Measurements from ENCODE around the gene RB1.
A peak's percentile ranks its signal among the peaks of the same experiment; 100 is the strongest.
"Not testable (repeated sequence)": the region's sequence is repeated elsewhere in the genome, so short reads cannot be mapped to it uniquely, and the experiment has no call there.

The RB1 gene

GRCh38 chr13:48316826-48317510, 13.4 kb downstream of the RB1 start:
- Mint-ChIP-seq H3K9me3 (peaks cover 5% of the 10 kb centered on the region), H3K27me3 (no peaks in the 10 kb centered on the region), H3K4me3 (no peak overlapping the region), H3K36me3 (ENCODE audit: low read depth) (peaks cover 81% of the 10 kb centered on the region), H3K4me1 (ENCODE audit: low read depth) (peaks cover 53% of the 10 kb centered on the region), H3K27ac (no peak overlapping the region)
- DNase-seq: no peak

DNA sequence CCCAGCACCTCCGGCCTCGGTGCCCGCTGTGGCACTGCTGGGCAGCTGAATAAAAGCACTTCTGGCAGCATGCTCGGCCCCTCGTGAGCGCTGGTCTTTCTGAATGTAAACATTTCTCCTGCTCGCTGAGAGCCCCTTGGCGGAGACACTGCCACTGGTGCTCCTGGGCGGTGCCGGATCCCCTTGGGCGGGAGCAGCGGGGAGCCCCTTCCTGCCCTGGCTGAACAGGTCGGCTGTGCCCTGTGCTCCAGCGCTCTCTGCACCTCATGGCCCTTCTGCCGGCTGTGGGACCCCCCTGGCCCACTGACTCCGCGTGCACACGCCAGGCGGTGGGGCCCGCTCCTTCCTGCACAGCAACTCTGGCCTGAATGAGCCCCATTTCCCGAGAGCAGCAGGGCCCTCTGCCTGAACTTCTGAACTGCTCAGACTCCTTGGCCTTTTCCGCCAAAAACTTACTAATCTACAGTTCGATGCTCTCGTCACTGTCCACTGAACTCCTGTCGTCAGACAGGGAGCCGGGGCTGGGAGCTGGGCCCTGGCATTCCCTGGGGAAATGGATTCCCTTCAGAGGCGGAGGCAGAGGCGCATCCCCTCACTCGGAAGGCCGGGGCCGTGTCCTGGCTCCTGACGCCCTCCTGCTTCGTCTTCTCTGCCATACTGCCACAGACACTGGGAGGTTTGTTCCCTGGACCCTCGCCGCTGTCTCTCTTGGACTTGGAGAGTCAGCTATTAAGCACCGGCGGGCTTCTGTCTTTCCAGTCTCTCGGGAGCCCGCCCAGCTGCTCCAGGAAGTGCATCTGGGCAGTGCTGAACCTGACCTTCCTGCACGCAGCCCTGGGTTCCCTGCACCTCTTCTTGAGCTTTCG, 14.2 kb downstream of the RB1 start:
- Mint-ChIP-seq H3K4me3 (peak overlapping the region; percentile 73), H3K9me3 (peaks cover 12% of the 10 kb centered on the region), H3K36me3 (ENCODE audit: low read depth) (peaks cover 81% of the 10 kb centered on the region), H3K27ac (peak overlapping the region; percentile 61), H3K27me3 (no peaks in the 10 kb centered on the region), H3K4me1 (ENCODE audit: low read depth) (peaks cover 52% of the 10 kb centered on the region)
- DNase-seq: peak; percentile 42

- Mint-ChIP-seq H3K36me3 (ENCODE audit: low read depth) (peaks cover 77% of the 10 kb centered on the region), H3K9me3 (peaks cover 12% of the 10 kb centered on the region), H3K27ac (peak overlapping the region; percentile 64), H3K4me3 (peak overlapping the region; percentile 73), H3K4me1 (ENCODE audit: low read depth) (peaks cover 52% of the 10 kb centered on the region), H3K27me3 (no peaks in the 10 kb centered on the region)
- DNase-seq: peak; percentile 54
These were observed 14.8 kb downstream of the RB1 start for GRCh38 chr13:48318377-48318811.

DNA sequence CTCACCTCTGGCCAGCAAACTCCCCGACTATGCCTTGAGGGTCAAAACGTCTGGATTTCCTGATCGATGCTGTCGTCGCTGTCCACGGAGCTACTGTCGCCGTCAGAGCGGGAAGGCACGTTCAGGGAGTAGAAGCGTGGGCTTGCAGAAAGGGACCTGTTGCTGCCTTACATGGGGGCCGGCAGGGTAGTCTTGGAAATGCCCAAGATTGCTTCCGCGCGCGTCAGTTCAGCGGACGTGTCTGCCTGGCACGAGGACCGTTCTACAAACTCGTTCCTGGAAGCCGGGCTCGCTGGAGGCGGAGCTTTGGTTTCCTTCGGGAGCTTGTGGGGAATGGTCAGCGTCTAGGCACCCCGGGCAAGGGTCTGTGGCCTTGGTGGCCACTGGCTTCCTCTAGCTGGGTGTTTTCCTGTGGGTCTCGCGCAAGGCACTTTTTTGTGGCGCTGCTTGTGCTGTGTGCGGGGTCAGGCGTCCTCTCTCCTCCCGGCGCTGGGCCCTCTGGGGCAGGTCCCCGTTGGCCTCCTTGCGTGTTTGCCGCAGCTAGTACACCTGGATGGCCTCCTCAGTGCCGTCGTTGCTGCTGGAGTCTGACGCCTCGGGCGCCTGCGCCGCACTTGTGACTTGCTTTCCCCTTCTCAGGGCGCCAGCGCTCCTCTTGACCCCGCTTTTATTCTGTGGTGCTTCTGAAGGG, 15.4 kb downstream of the RB1 start:
- Mint-ChIP-seq H3K9me3 (peaks cover 12% of the 10 kb centered on the region), H3K36me3 (ENCODE audit: low read depth) (peaks cover 74% of the 10 kb centered on the region), H3K4me3 (peak overlapping the region; percentile 73), H3K4me1 (ENCODE audit: low read depth) (peaks cover 52% of the 10 kb centered on the region), H3K27ac (peak overlapping the region; percentile 64), H3K27me3 (no peaks in the 10 kb centered on the region)
- peak; percentile 55 for DNase-seq

DNA sequence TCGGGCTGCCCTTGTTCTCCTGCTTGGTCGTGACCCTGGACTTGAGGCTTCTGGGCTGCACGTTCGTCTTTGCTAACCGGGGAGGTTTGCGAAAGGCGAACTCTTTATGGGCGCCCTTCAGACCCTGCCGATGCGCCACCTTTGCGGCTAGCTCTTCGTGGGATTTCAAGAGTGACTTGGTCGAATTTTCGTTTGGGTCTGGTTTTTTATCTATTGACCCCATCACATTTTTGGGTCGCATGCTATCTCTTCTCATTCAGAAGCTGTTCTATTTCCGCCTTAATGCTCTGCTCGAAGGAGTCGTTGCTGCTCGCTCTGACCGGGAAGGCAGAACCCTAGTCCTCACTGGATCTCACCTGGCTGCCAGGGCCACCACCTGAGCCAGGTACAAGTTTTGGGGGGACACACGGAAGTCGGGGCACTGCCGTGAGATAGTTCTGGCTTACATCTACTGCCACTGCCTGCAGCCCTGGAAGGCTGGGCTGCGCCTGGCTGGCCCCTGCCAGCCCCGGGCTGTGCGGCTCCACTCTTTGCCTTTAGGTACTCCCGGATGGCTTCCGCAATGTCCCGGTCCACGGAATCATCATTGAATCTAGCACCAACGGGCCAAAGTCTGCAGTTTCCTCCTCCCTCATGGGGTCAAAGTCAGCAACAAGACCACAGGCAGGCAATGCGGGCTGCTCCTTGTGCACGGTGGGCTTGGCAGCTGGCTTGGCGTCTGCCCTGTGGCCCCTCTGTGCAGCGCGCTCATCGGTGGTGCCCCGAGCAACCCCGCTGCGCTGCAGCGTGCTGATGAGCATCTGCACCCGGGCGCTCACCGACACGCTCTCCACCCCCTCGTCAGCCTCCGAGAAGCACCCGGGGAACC, 16.2 kb downstream of the RB1 start:
- DNase-seq: peak; percentile 49
- Mint-ChIP-seq H3K27ac (peak overlapping the region; percentile 11), H3K36me3 (ENCODE audit: low read depth) (peaks cover 74% of the 10 kb centered on the region), H3K9me3 (peaks cover 12% of the 10 kb centered on the region), H3K27me3 (no peaks in the 10 kb centered on the region), H3K4me3 (peak overlapping the region; percentile 73), H3K4me1 (ENCODE audit: low read depth) (peaks cover 54% of the 10 kb centered on the region)

- H3K27me3 Mint-ChIP-seq: no peaks in the 10 kb centered on the region
- no peak for DNase-seq
- peaks cover 70% of the 10 kb centered on the region for H3K36me3 Mint-ChIP-seq (ENCODE audit: low read depth)
- no peak overlapping the region for H3K27ac Mint-ChIP-seq
- peaks cover 54% of the 10 kb centered on the region for H3K4me1 Mint-ChIP-seq (ENCODE audit: low read depth)
- peaks cover 12% of the 10 kb centered on the region for H3K9me3 Mint-ChIP-seq
- H3K4me3 Mint-ChIP-seq: peak overlapping the region; percentile 73
These were observed 16.8 kb downstream of the RB1 start for GRCh38 chr13:48320399-48320790.

DNA sequence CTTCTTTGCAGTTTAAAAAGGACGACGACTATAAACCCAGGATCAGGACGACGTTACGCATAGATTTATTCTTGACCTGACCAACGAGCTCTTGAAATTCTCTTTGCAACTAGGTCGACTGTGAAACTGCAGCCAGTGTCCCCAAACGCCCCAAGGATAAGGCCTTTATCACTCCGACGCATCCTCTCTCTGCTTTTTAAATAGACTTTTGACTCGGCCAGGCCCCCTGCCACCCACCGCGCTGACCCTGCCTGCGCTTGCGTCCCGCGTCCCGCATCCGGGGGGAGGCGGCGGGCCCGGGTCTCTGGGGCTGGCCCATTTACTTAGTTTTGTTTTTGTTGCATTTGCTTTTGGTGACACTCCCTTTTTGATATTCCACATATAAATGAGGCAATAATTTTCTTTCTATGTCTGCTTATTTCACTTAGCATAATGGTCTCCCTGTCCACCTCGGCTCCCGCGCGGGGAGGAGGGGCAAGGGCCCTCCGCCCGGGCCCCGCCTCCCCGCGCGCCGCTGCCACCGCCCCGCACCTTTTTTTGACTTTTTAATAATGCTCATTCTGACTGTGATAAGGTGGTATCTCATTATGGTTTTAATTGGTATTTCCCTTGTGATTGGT, 17.4 kb downstream of the RB1 start:
- peaks cover 65% of the 10 kb centered on the region for H3K36me3 Mint-ChIP-seq (ENCODE audit: low read depth)
- H3K4me3 Mint-ChIP-seq: peak overlapping the region; percentile 73
- H3K27ac Mint-ChIP-seq: peak overlapping the region; percentile 29
- peaks cover 12% of the 10 kb centered on the region for H3K9me3 Mint-ChIP-seq
- DNase-seq: no peak
- no peaks in the 10 kb centered on the region for H3K27me3 Mint-ChIP-seq
- peaks cover 52% of the 10 kb centered on the region for H3K4me1 Mint-ChIP-seq (ENCODE audit: low read depth)

DNA sequence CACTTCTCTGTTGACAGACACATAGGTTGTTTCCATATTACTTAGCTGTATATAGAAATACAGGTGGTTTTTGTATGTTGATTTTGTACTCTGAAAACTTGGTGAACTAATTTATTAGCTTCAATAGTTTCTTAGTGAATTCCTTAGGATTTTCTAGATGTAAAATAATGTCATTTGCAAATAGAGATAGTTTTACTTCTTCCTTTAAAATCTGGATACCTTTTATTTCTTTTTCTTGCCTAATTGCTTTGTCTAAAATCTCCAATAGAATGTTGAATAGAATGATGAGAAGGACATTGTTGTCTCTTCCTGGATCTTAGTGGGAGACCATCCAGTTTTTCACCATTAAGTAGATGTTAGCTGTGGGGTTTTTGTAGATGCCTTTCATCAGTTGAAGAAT, 18.7 kb downstream of the RB1 start:
- H3K27ac Mint-ChIP-seq: no peak overlapping the region
- H3K36me3 Mint-ChIP-seq (ENCODE audit: low read depth): peaks cover 56% of the 10 kb centered on the region
- no peaks in the 10 kb centered on the region for H3K27me3 Mint-ChIP-seq
- no peak for DNase-seq
- H3K4me1 Mint-ChIP-seq (ENCODE audit: low read depth): peaks cover 52% of the 10 kb centered on the region
- no peak overlapping the region for H3K4me3 Mint-ChIP-seq
- peaks cover 12% of the 10 kb centered on the region for H3K9me3 Mint-ChIP-seq

DNA sequence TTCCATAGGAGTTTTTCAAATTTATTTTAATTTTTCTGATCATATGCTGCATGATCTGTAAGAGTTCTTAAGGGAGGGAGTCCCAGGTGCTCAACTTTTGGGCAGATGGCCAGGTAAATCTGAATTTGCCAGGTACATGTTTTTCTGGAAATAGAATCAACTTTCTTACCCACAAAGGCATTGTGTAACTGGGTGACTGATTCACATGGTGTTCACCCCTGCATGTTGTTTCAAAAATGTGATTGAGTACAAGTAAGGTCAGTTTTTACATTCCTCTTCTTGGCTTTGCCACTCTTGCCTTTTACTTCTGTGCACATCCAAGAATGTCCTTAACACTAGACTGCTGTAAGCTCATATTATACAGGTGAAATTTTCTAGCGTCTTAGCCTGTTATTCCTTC, 30.4 kb downstream of the RB1 start:
- no peak overlapping the region for H3K27ac Mint-ChIP-seq
- no peaks in the 10 kb centered on the region for H3K27me3 Mint-ChIP-seq

DNA sequence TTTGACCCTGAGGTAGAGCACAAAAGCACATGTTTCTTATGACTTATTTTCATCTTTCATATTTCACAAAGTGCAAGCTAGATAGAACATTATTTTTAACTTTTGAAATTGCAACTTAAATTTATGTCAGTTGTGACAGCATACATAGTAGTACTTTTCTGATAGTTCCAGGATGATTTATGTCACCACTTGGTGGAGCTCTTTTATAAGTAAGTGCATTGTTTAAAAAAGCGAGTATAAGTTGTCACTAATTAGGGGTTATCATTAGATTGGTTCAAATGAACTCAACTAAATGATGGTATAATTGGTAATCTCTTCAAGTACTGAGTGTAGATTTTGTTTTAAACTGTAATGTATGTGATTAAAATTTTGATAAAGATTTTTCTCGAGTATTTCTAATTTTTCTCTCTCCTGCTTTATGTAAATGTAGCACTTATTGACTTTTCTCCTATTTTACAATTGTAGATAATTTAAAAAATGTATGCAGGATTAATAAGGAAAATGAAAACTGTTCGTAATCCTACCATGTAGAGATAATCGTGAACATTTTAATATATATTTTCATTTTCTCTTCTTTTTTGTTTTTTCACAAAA, 31.1 kb downstream of the RB1 start:
- Mint-ChIP-seq H3K9me3 (no peaks in the 10 kb centered on the region), H3K4me3 (no peak overlapping the region), H3K27ac (no peak overlapping the region), H3K36me3 (ENCODE audit: low read depth) (peaks cover 28% of the 10 kb centered on the region), H3K27me3 (no peaks in the 10 kb centered on the region), H3K4me1 (ENCODE audit: low read depth) (peaks cover 19% of the 10 kb centered on the region)
- no peak for DNase-seq

More for the DNA sequence above, 30.4 kb downstream of the RB1 start:
- no peak for DNase-seq
- peaks cover 27% of the 10 kb centered on the region for H3K36me3 Mint-ChIP-seq (ENCODE audit: low read depth)
- no peak overlapping the region for H3K4me3 Mint-ChIP-seq
- H3K9me3 Mint-ChIP-seq: no peaks in the 10 kb centered on the region
- H3K4me1 Mint-ChIP-seq (ENCODE audit: low read depth): peaks cover 19% of the 10 kb centered on the region

GRCh38 chr13:48339198-48339597, 35.6 kb downstream of the RB1 start:
- peaks cover 29% of the 10 kb centered on the region for H3K36me3 Mint-ChIP-seq (ENCODE audit: low read depth)
- H3K27me3 Mint-ChIP-seq; H3K9me3 Mint-ChIP-seq; H3K4me1 Mint-ChIP-seq (ENCODE audit: low read depth); DNase-seq; H3K4me3 Mint-ChIP-seq; H3K27ac Mint-ChIP-seq: not testable (repeated sequence)

DNA sequence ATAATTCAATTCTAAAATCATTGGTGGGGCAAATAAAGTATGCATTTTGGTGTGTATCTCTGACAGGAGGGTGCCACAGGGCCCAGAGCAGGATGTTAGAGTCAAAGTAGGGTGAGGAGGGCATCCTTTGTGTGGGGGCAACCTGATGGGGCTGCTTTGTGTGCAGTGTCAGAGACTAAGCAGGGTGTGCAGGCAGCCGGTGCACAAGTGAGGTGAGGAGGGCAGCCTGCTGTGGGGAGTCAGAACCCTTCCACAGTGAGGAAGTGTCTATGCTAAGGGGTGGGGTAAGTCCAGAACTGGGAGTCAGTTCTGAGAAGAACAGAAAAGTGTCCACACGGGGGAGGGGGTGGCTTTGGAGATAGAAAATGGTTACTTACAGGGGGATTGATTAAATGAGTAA, 40.7 kb downstream of the RB1 start:
- Mint-ChIP-seq H3K9me3 (no peaks in the 10 kb centered on the region), H3K4me1 (ENCODE audit: low read depth) (peaks cover 5% of the 10 kb centered on the region), H3K4me3 (no peak overlapping the region), H3K27ac (no peak overlapping the region), H3K36me3 (ENCODE audit: low read depth) (peaks cover 48% of the 10 kb centered on the region), H3K27me3 (no peaks in the 10 kb centered on the region)
- no peak for DNase-seq

DNA sequence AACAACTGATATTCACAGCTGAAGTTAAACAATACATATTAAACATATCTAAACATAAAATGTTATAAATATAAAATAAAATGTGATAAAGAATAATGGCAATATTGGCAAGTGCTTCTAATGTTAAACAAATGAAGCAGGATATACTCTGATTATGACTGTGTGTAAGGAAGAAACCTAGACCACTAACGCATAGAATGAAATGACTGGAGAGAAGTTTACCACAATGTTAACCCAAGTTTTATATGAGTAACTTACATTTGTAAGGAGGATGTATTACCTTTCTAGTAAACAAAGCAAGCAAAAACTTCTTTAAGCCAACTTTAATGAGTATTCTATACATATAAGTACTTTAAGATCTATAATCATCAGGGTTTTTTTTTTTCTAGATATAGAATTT, 43.0 kb downstream of the RB1 start:
- Mint-ChIP-seq H3K36me3 (ENCODE audit: low read depth) (peaks cover 67% of the 10 kb centered on the region), H3K27me3 (no peaks in the 10 kb centered on the region), H3K4me1 (ENCODE audit: low read depth) (peaks cover 5% of the 10 kb centered on the region), H3K9me3 (no peaks in the 10 kb centered on the region), H3K4me3 (no peak overlapping the region), H3K27ac (no peak overlapping the region)
- DNase-seq: no peak

Measured in activated T-cell treated with anti-CD3 and anti-CD28 coated beads, Interleukin-2, amount 50 U/mL, for 24 hours (primary cell).